GM12874 (cell line): ENCODE data around the gene SLC45A3.

Source experiments
- TF ChIP-seq, protein P1 (sequence below): IDR thresholded peaks from 2 replicates; pipeline ENCODE4 v1.5.1; 2011; ENCODE audit warnings: low read depth, mild to moderate bottlenecking, control low read depth, low read length, moderate library complexity; ENCODE audit not compliant: insufficient read depth

The SLC45A3 gene, protein sequence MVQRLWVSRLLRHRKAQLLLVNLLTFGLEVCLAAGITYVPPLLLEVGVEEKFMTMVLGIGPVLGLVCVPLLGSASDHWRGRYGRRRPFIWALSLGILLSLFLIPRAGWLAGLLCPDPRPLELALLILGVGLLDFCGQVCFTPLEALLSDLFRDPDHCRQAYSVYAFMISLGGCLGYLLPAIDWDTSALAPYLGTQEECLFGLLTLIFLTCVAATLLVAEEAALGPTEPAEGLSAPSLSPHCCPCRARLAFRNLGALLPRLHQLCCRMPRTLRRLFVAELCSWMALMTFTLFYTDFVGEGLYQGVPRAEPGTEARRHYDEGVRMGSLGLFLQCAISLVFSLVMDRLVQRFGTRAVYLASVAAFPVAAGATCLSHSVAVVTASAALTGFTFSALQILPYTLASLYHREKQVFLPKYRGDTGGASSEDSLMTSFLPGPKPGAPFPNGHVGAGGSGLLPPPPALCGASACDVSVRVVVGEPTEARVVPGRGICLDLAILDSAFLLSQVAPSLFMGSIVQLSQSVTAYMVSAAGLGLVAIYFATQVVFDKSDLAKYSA

DNA sequence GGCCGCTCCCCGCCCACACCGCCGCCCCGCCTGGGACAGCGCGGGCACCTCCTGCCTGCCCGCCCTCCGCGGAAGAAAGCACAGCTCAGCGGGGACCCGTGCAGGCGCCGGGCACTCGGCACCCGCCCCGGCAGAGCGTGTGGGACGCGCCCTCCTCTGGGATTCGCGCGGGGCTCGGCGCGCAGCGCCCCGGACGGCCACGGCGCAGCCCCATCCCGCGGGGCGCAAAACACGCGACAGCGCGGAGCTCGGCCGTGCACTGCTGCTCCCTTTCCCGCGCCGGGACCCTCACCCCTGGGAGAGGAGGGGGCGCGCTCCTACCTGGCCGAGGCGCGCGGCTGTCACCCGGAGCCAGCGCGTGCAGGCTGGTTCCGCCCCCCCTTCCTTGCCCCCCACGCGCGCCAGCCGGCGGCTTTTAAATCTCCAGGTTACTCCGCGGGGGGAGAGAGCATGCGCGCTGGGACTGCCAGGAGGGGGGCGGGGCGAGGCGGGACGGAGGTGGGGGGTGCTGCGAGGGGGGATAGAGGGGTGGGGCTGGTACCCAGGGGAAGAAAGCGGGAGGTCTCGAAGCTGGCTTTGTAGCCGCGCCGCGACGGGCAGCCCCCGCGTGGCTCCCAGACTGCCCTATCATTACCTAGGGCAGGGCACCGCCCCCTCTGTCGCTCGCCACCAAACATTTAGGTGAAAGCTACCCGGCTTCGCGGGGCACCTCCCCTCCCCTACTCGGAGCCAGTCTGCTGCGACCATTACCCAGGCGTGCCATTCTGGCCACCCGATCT is at the start of gene SLC45A3:
TSS of gene SLC45A3 (minus strand) at position 437 of the 779 bp plus-strand sequence. CDS start 15,853 bp downstream, outside the sequence.
- TF ChIP-seq, protein P1, sequence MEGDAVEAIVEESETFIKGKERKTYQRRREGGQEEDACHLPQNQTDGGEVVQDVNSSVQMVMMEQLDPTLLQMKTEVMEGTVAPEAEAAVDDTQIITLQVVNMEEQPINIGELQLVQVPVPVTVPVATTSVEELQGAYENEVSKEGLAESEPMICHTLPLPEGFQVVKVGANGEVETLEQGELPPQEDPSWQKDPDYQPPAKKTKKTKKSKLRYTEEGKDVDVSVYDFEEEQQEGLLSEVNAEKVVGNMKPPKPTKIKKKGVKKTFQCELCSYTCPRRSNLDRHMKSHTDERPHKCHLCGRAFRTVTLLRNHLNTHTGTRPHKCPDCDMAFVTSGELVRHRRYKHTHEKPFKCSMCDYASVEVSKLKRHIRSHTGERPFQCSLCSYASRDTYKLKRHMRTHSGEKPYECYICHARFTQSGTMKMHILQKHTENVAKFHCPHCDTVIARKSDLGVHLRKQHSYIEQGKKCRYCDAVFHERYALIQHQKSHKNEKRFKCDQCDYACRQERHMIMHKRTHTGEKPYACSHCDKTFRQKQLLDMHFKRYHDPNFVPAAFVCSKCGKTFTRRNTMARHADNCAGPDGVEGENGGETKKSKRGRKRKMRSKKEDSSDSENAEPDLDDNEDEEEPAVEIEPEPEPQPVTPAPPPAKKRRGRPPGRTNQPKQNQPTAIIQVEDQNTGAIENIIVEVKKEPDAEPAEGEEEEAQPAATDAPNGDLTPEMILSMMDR: no peak

DNA sequence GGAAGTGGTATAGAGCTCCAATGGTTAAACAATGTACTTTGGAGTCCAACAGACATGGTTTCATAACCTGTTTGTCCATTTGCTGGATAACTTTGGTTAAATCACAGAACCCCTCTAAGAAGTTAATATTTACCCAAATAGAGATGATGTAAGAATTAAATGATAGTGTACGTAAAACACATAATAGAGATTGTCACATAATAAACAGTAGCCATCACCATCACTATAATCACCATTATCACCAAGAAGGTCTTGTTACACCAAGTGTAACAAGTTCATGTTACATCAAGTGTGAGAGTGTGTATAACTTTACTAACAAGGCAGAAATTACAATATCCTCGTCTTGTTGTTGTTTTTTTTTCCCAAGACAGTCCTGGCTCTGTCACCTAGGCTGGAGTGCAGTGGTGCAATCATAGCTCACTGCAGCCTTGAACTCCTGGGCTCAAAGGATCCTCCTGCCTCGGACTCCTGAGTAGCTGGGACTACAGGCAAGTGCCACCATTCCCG is 46.4 kb upstream of the SLC45A3 start:
- TF ChIP-seq, protein P1: no peak

DNA sequence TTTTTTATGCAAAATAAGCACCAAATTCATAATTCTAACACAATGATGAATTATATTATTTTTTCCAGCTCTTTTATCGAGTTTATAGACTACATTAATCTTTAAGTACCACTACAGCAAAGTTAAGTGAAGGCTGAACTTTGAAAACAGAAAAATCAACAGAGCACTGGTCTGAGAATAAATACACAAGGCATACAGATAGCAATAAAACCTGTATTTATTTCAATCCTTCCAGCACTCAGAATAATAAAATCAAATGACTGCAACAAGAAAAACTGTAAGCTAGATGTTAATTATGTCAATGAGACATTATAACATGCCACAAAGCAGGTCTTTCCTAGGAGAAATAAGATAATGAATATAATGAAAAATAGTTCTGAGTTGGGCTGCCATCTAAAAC is 45.2 kb upstream of the SLC45A3 start:
- TF ChIP-seq, protein P1: no peak

DNA sequence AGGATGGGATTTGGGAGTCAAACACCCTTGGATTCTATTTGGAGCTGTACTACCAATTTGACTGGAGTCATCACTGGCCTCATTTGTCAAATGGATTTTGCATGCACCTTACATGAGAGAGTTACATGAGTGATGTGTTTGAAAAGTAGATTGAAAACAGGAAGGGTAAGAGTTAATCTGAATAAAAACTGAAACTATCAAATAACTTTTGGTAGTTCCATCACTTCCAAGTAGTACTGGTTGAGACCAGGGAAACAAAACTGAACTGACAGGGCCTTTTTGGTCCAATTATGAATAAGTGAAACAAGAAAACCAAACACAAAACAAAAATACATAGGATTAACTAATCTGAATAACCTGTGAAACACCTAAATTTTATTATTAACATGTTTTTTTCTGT is 39.5 kb upstream of the SLC45A3 start:
- TF ChIP-seq, protein P1: no peak

DNA sequence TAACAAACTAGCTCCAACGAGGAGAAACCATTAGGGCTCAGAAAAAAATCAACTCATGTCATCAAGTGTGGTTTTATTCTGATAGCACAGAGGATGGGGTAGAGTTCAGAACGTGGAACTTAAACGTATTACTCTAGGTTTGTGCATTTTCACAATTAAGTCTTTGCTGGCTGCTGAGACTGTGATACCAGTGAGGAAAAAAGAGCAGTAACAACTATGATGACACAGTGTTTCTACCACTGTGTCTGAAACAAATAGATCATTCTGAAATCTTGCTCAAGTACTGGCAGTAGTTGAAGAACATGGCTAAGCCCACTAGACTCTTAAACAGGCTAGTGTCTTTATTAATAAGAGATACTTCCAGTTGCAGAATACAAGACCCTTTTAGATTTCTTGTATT is 38.7 kb upstream of the SLC45A3 start:
- TF ChIP-seq, protein P1: no peak

DNA sequence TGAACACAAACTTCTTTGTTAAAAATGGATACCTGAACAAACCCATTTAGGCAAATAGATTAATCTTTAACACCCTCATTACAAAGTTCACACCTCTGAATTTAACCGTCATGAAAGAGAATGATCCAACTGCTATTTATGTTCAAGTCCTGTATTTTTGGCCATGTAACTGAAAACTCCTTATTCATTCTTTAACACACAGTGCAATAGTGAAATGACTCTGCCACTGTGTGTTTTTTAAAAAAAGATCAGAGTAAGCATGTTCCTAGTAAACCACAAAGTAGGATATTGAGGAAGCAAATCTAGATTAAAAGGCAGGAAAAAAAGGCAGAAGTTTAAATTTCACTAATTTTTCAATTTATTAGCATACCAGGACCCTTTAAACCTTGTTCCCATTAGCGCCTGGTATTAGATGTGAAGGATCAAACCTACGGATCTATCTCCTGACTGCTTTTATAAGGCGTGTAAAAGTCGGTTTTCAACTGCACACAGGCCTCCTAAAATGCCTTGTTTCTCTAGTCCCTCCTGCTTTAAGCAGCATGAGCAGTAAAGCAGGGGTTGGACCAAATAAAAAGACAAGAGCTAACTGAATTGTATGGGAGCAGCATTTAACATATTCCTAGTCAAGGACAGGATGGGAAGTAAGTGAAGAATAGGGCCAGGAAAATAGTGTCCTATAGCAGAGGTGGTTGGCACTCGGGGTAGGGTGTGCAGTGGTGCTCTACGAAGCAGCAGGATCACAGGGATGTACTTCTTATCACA is 36.2 kb upstream of the SLC45A3 start:
- TF ChIP-seq, protein P1: no peak

DNA sequence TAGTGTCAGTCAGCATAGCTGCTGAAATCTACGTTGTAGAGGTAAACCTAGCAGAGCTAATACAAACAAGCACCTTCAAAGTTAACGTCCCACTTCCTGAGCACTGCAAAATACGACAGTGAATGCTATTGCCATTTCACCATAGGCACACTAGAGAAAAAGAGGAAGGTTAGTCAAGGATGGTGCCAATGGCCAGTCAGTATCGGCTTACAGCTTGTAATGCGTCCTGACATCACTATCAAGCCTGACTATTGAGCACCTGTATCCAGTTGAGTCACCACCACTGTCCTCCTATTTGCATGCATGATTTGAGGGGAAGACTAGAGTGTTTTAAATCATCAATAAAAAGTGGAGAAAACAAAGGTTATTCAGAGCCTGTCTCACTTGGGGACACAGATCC is 35.3 kb upstream of the SLC45A3 start:
- TF ChIP-seq, protein P1: no peak
